Cardiac muscle cell (in vitro differentiated cells and primary cell): ENCODE measurements around the gene CNOT11. TPM values are rescaled to one million over a fixed set of nuclear protein-coding genes. Genes with fewer than 3 reads are reported as not detected.
"Not testable (repeated sequence)": the region's sequence is repeated elsewhere in the genome, so short reads cannot be mapped to it uniquely, and the experiment has no call there.

Experiments
- DNase-seq, 2 donors: peaks; one replicate each; pipeline versions ENCODE4 v3.0.0 to v3.0.0-alpha.2; 2010 to 2017; ENCODE audit warnings: low read depth in 1 of 2, low spot score in 1 of 2
- H3K27ac ChIP-seq: fragments of 200-600 bp; sonication (generic); 2 replicates; pipeline ENCODE4 v1.5.1; 2016
- H3K27me3 ChIP-seq: fragments of 200-600 bp; sonication (generic); 2 replicates; pipeline ENCODE4 v1.6.0; 2016; ENCODE audit warnings: control low read depth
- H3K36me3 ChIP-seq: fragments of 200-600 bp; sonication (generic); 2 replicates; pipeline ENCODE4 v1.5.1; 2016; ENCODE audit warnings: control low read depth
- H3K4me1 ChIP-seq: fragments of 200-600 bp; sonication (generic); 2 replicates; pipeline ENCODE4 v1.8.1; 2017; ENCODE audit warnings: low read depth, mild to moderate bottlenecking, mixed run types
- H3K4me3 ChIP-seq: fragments of 200-600 bp; sonication (generic); 2 replicates; pipeline ENCODE4 v1.5.1; 2016; ENCODE audit warnings: mild to moderate bottlenecking
- H3K9me3 ChIP-seq: fragments of 200-600 bp; sonication (generic); 2 replicates; pipeline ENCODE4 v1.5.1; 2017; ENCODE audit warnings: low read depth, mild to moderate bottlenecking, control low read depth
- polyA plus RNA-seq: library from polyadenylated mRNA; unstranded; fragments of >200 nt; fragmentation: Nextera tagmentation; extraction: Ambion mirVana; gene quantifications from 2 replicates; pipeline ENCODE4 v1.2.1, GENCODE V29; 2016
- total RNA-seq: library from RNA; depleted of rRNA; stranded (reverse); fragments of >200 nt; gene quantifications from 2 replicates; pipeline ENCODE4 v1.2.3, GENCODE V29; 2016
- TF ChIP-seq, protein P1 (sequence below): IDR thresholded peaks from 2 replicates; pipeline ENCODE4 v1.5.1; 2012; ENCODE audit warnings: low read depth, mild to moderate bottlenecking, low read length

The CNOT11 gene
- total and polyA plus RNA-seq, 2 experiments from 2014 or later, result 51.4 to 78.0 TPM

DNA sequence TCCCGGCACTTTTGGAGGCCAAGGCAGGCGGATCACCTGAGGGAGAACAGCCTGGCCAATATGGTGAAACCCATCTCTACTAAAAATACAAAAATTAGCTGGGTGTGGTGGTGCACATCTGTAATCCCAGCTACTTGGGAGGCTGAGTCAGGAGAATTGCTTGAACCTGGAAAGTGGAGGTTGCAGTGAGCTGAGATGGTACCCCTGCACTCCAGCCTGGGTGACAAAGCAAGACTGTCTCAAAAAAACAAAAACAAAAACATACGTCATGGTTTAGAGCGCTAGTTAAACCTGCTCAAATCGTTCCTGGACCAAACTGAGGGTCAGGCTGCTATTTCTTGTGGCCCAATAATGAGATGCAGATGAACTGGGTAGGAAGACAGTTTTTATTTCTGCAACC is 7.2 kb upstream of the CNOT11 start:
- H3K4me1 ChIP-seq, H3K9me3 ChIP-seq, H3K27me3 ChIP-seq, H3K4me3 ChIP-seq, DNase-seq, H3K36me3 ChIP-seq, H3K27ac ChIP-seq: not testable (repeated sequence)

DNA sequence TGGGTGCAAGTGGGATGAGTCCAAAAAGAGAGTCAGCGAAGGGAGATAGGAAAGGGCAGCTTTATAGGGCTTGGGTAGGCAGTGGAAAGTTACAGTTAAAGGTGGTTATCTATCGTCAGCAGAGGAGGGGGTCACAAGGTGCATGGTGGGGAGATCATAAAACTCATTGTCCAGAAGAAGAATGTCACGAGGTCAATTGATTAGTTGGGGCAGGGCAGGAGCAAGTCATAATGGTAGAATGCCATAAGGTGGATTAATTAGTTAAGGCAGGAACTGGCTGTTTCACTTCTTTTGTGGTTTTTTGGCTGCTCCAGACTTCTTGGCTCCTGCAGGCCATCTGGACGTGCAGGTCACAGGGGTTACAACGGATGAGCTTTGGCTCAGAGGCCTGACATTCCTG is 3.9 kb upstream of the CNOT11 start:
- DNase-seq, H3K9me3 ChIP-seq: not testable (repeated sequence)

DNA sequence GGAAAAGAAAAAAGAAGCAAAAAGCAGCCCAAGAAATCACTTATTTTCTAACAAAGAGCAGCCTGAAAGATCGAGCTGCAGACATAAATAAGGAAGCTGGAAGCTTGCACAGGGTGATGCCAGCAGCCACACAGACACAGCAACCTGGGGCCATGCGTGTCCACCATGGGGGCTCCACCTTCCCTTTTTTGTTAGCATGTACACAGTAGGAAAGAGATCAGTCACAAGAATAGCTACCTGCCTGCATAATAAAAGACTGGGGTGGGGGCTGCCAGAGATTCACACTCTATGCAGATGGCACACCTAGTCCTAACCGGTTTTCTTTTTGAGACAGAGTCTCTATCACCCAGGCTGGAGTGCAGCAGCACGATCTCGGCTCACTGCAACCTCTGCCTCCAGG is 2.9 kb upstream of the CNOT11 start:
- no peak for DNase-seq
- Histone ChIP-seq H3K27me3 (no peaks in the 10 kb centered on the region), H3K4me3 (no peak overlapping the region), H3K4me1 (peaks cover 10% of the 10 kb centered on the region), H3K9me3 (no peaks in the 10 kb centered on the region), H3K36me3 (no peaks in the 10 kb centered on the region), H3K27ac (no peak overlapping the region)
- TF ChIP-seq, protein P1, sequence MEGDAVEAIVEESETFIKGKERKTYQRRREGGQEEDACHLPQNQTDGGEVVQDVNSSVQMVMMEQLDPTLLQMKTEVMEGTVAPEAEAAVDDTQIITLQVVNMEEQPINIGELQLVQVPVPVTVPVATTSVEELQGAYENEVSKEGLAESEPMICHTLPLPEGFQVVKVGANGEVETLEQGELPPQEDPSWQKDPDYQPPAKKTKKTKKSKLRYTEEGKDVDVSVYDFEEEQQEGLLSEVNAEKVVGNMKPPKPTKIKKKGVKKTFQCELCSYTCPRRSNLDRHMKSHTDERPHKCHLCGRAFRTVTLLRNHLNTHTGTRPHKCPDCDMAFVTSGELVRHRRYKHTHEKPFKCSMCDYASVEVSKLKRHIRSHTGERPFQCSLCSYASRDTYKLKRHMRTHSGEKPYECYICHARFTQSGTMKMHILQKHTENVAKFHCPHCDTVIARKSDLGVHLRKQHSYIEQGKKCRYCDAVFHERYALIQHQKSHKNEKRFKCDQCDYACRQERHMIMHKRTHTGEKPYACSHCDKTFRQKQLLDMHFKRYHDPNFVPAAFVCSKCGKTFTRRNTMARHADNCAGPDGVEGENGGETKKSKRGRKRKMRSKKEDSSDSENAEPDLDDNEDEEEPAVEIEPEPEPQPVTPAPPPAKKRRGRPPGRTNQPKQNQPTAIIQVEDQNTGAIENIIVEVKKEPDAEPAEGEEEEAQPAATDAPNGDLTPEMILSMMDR, result no peak

More for the DNA sequence above, 3.9 kb upstream of the CNOT11 start:
- H3K27me3 ChIP-seq, H3K27ac ChIP-seq, H3K4me1 ChIP-seq, H3K36me3 ChIP-seq, H3K4me3 ChIP-seq: not testable (repeated sequence)

DNA sequence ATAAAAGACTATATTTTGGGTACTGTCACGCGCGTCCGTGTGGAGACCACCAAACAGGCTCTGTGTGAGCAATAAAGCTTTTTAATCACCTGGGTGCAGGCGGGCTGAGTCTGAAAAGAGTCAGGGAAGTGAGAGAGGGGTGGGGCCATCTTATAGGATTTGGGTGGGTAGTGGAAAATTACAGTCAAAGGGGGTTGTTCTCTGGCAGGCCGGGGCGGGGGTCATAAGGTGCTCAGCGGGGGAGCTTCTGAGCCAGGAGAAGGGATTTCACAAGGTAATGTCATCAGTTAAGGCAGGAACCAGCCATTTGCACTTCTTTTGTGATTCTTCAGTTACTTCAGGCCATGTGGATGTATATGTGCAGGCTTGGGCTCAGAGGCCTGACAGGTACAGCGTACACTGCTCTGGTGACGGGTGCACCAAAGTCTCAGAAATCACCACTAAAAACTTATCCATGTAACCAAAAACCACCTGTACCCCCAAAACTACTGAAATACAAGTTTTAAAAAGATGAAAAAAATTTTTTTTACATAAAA is 1.4 kb upstream of the CNOT11 start:
- not testable (repeated sequence) for H3K9me3 ChIP-seq, H3K27ac ChIP-seq, H3K36me3 ChIP-seq, DNase-seq, H3K4me3 ChIP-seq, H3K27me3 ChIP-seq
- peaks cover 10% of the 10 kb centered on the region for H3K4me1 ChIP-seq

DNA sequence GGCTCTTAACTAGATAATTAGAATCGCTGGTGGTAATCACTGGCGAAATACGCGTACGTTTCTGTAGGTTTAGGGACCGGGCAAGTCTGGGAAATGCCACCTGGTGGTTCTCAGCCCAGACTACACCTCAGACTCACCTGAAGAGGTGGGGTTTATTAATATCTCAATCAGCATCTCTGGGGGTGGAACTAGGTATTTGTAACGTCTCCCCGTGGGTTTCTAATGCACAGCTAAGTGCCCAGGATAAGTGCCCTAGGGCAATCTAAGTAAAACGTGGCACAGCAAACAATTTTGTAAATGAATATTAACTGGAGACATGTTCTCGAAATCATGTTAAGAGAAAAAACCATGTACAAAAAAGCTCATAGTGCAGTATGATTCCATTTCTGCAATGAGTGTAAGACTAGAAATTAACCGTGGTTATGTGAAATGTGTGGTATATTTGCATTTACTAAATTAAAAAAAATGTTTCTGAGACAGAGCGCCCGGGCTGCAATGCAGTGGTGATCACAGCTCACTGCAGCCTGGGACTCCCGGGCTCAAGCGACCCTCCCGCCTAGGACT is 760 bp upstream of the CNOT11 start:
- DNase-seq, result peak in 1 of 2 donors; percentile 2
- peak overlapping the region; percentile 83 for H3K27ac ChIP-seq
- H3K36me3 ChIP-seq, result no peaks in the 10 kb centered on the region
- H3K9me3 ChIP-seq, result no peaks in the 10 kb centered on the region
- H3K4me3 ChIP-seq, result peak overlapping the region; percentile 39
- H3K27me3 ChIP-seq, result no peaks in the 10 kb centered on the region
- H3K4me1 ChIP-seq, result peaks cover 10% of the 10 kb centered on the region
- TF ChIP-seq, protein P1, result no peak

DNA sequence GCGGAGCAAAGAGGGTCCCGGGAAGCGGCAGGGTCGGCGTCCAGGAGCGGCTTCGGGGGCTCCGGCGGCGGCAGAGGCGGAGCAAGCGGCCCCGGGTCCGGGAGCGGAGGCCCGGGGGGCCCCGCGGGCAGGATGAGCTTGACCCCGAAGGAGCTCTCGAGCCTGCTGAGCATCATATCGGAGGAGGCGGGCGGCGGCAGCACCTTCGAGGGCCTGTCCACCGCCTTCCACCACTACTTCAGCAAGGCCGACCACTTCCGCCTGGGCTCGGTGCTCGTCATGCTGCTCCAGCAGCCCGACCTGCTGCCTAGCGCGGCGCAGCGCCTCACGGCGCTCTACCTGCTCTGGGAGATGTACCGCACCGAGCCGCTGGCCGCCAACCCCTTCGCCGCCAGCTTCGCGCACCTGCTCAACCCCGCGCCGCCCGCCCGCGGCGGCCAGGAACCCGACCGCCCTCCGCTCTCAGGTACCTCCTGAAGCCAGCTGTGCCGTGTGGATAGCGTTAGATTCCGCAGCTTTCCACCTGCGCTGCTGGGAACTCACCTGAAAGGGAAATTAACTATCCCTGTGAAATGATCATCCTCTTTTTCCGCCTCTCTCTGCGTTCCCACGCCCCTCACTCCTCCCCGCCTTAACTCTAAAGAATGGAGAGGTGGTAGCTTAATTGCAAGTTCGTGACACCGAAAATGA is 472 bp downstream of the CNOT11 start:
- peaks cover 4% of the 10 kb centered on the region for H3K36me3 ChIP-seq
- H3K4me1 ChIP-seq, result peaks cover 10% of the 10 kb centered on the region
- peak overlapping the region; percentile 96 for H3K27ac ChIP-seq
- TF ChIP-seq, protein P1, result no peak
- H3K9me3 ChIP-seq, result no peaks in the 10 kb centered on the region
- peak overlapping the region; percentile 91 for H3K4me3 ChIP-seq
- peak; percentile 64 to 68 for DNase-seq
- H3K27me3 ChIP-seq, result no peaks in the 10 kb centered on the region

DNA sequence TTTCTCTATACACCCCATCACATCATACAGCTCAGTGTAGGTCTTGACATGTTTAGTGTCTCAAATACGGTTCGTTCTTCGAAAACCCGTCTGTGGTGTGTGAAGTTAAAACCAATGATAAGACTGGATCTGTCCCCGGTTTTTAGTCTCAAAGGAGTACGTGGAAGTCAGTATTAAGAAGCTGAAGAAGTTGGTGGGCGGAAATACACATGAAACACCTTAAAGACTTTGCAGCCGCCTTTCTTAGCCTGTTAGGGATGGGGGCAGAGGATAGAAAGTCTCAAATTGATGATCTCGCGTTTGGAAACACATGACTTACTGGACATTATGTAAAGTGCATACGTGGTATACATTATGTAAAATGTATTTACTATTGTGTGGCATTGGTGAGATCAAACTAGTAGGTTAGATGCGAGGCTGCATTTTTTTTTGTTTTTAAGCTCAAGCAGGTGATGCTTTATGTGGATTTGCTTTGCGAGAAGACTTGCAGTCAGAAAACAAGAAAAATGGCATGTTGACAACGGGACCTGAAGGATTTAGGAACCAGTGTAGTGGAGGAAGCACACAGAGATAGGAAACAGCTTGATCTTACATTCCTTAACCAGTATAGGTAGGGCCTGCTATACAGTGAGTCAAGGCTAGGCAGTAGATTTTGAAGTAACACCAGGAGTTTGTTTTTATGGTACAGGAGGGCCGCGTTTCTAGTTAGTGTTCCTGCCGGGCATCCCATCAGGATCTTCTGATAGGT is 1.2 kb downstream of the CNOT11 start:
- Histone ChIP-seq H3K27ac (peak overlapping the region; percentile 96), H3K9me3 (no peaks in the 10 kb centered on the region), H3K4me3 (peak overlapping the region; percentile 91), H3K36me3 (peaks cover 5% of the 10 kb centered on the region), H3K27me3 (no peaks in the 10 kb centered on the region), H3K4me1 (peaks cover 10% of the 10 kb centered on the region)
- TF ChIP-seq, protein P1, result no peak
- no peak for DNase-seq
